ENCODE data around the gene PLA2G4E.

Gene PLA2G4E

GRCh38 chr15:41968701-41969100 lies 52.1 kb downstream of the PLA2G4E start:
- Histone ChIP-seq H3K9me3 (ENCODE audit: low read length) (no peaks in the 10 kb centered on the region), H3F3A (ENCODE audit: insufficient read depth, low read length) (no peaks in the 10 kb centered on the region), H3K9ac (ENCODE audit: low read length) (no peak overlapping the region), H3K36me3 (ENCODE audit: insufficient read depth, low read length) (no peaks in the 10 kb centered on the region), H3K4me2 (ENCODE audit: low read length) (no peak overlapping the region), H3K79me2 (ENCODE audit: insufficient read depth, low read length) (no peaks in the 10 kb centered on the region), H3K27me3 (ENCODE audit: insufficient read depth, low read length) (0 out of 2 replicates have a peak, but pooled peaks cover 1% of the 10 kb centered on the region), H2AFZ (ENCODE audit: low read length) (no peak overlapping the region), H3K4me1 (ENCODE audit: insufficient read depth, low read length, severe bottlenecking) (peaks cover 36% of the 10 kb centered on the region), H3K27ac (ENCODE audit: low read depth, low read length, poor library complexity, severe bottlenecking) (no peak overlapping the region), H3K9me2 (ENCODE audit: low read depth, low read length) (no peaks in the 10 kb centered on the region), H3K4me3 (ENCODE audit: low read depth, low read length, poor library complexity, severe bottlenecking) (no peak overlapping the region), H4K20me1 (ENCODE audit: insufficient read depth, low read length) (no peaks in the 10 kb centered on the region)
- TF ChIP-seq CTCF (IDR thresholded peaks at IDR 0.05; ENCODE audit: low read length) (no peak), EZH2 (IDR thresholded peaks at IDR 0.05; ENCODE audit: borderline replicate concordance, low read length) (no peak)

- Histone ChIP-seq H3K9ac (ENCODE audit: low read length) (no peak overlapping the region), H3K27ac (ENCODE audit: low read depth, low read length, poor library complexity, severe bottlenecking) (no peak overlapping the region), H3K9me2 (ENCODE audit: low read depth, low read length) (no peaks in the 10 kb centered on the region), H3K79me2 (ENCODE audit: insufficient read depth, low read length) (no peaks in the 10 kb centered on the region), H3K27me3 (ENCODE audit: insufficient read depth, low read length) (no peaks in the 10 kb centered on the region), H3K4me2 (ENCODE audit: low read length) (no peak overlapping the region), H3K4me1 (ENCODE audit: insufficient read depth, low read length, severe bottlenecking) (peaks cover 32% of the 10 kb centered on the region), H3K36me3 (ENCODE audit: insufficient read depth, low read length) (no peaks in the 10 kb centered on the region), H3K9me3 (ENCODE audit: low read length) (no peaks in the 10 kb centered on the region), H4K20me1 (ENCODE audit: insufficient read depth, low read length) (no peaks in the 10 kb centered on the region), H3K4me3 (ENCODE audit: low read depth, low read length, poor library complexity, severe bottlenecking) (no peak overlapping the region), H2AFZ (ENCODE audit: low read length) (no peak overlapping the region), H3F3A (ENCODE audit: insufficient read depth, low read length) (no peaks in the 10 kb centered on the region)
- no peak for TF ChIP-seq CTCF (IDR thresholded peaks at IDR 0.05; ENCODE audit: low read length)
- TF ChIP-seq EZH2 (IDR thresholded peaks at IDR 0.05; ENCODE audit: borderline replicate concordance, low read length), result no peak
Measured at GRCh38 chr15:41967506-41968206, 53.2 kb downstream of the PLA2G4E start.

- Histone ChIP-seq H3K9me2 (ENCODE audit: low read depth, low read length) (no peaks in the 10 kb centered on the region), H3K4me1 (ENCODE audit: insufficient read depth, low read length, severe bottlenecking) (peaks cover 32% of the 10 kb centered on the region), H3K27ac (ENCODE audit: low read depth, low read length, poor library complexity, severe bottlenecking) (no peak overlapping the region), H3K27me3 (ENCODE audit: insufficient read depth, low read length) (no peaks in the 10 kb centered on the region), H3K4me3 (ENCODE audit: low read depth, low read length, poor library complexity, severe bottlenecking) (no peak overlapping the region), H3K4me2 (ENCODE audit: low read length) (no peak overlapping the region), H3K79me2 (ENCODE audit: insufficient read depth, low read length) (no peaks in the 10 kb centered on the region), H3F3A (ENCODE audit: insufficient read depth, low read length) (no peaks in the 10 kb centered on the region), H3K9ac (ENCODE audit: low read length) (no peak overlapping the region), H2AFZ (ENCODE audit: low read length) (no peak overlapping the region), H3K9me3 (ENCODE audit: low read length) (peaks cover 3% of the 10 kb centered on the region; the same call in 1 of the 2 replicates), H4K20me1 (ENCODE audit: insufficient read depth, low read length) (no peaks in the 10 kb centered on the region), H3K36me3 (ENCODE audit: insufficient read depth, low read length) (no peaks in the 10 kb centered on the region)
- TF ChIP-seq CTCF (IDR thresholded peaks at IDR 0.05; ENCODE audit: low read length) (no peak), EZH2 (IDR thresholded peaks at IDR 0.05; ENCODE audit: borderline replicate concordance, low read length) (no peak)
Measured at GRCh38 chr15:41966920-41967465, 53.8 kb downstream of the PLA2G4E start.
